HepG2 (cell line): ENCODE data around the gene ROMO1. TPM values are rescaled to one million over a fixed set of nuclear protein-coding genes. Genes with fewer than 3 reads are reported as not detected.
A peak's percentile ranks its signal among the peaks of the same experiment; 100 is the strongest.

ENCODE experiments used
- ARID2 ChIP-seq: sonication (generic); formaldehyde crosslinking; IDR thresholded peaks from 2 replicates; pipeline ENCODE4 v1.8.1; 2022; ENCODE audit warnings: mild to moderate bottlenecking, missing genetic modification reagents, borderline replicate concordance
- ASH2L ChIP-seq: fragments of 300-600, 200-600 bp; sonication (generic); IDR thresholded peaks from 2 replicates; pipeline ENCODE4 v1.7.0; 2017; ENCODE audit warnings: low read depth, mild to moderate bottlenecking, moderate library complexity, mixed read lengths, low read length; ENCODE audit not compliant: insufficient read length
- CREB1 ChIP-seq, 2 experiments: fragments of 450-650 bp in 1 of 2; IDR thresholded peaks; 2 replicates each; pipeline ENCODE4 v1.6.1; 2016 to 2017; ENCODE audit warnings: control low read depth in 1 of 2, mild to moderate bottlenecking in 1 of 2, missing compliant biosample characterization in 1 of 2, missing genetic modification characterization in 1 of 2
- KLF11 ChIP-seq: IDR thresholded peaks from 2 replicates; pipeline ENCODE4 v1.6.1; 2016; ENCODE audit warnings: missing compliant biosample characterization
- NFE2 ChIP-seq: sonication (generic); formaldehyde crosslinking; IDR thresholded peaks from 2 replicates; pipeline ENCODE4 v1.4.0; 2020; ENCODE audit warnings: missing genetic modification reagents
- NR3C1 ChIP-seq: sonication (generic); formaldehyde crosslinking; IDR thresholded peaks from 2 replicates; pipeline ENCODE4 v1.4.0; 2020; ENCODE audit warnings: missing genetic modification reagents
- PHF20 ChIP-seq: sonication (generic); formaldehyde crosslinking; IDR thresholded peaks from 2 replicates; pipeline ENCODE4 v1.5.0; 2020; ENCODE audit warnings: mild to moderate bottlenecking, missing genetic modification reagents
- RAD21 ChIP-seq: fragments of 450-650 bp; formaldehyde crosslinking; IDR thresholded peaks from 2 replicates; pipeline ENCODE4 v1.5.0; 2020; ENCODE audit warnings: mild to moderate bottlenecking
- SP2 ChIP-seq: sonication (generic); formaldehyde crosslinking; IDR thresholded peaks from 2 replicates; pipeline ENCODE4 v1.5.1; 2020; ENCODE audit warnings: mild to moderate bottlenecking, missing genetic modification reagents
- ZNF274 ChIP-seq: sonication (generic); formaldehyde crosslinking; IDR thresholded peaks from 2 replicates; pipeline ENCODE4 v1.5.1; 2020; ENCODE audit warnings: mild to moderate bottlenecking, missing genetic modification reagents
- ZNF674 ChIP-seq: sonication (generic); formaldehyde crosslinking; IDR thresholded peaks from 2 replicates; pipeline ENCODE4 v1.5.0; 2020; ENCODE audit warnings: low read depth, mild to moderate bottlenecking, missing genetic modification reagents
- ZSCAN29 ChIP-seq: sonication (generic); formaldehyde crosslinking; conservative IDR thresholded peaks from 2 replicates; pipeline ENCODE4 v1.4.0; 2020; ENCODE audit warnings: mild to moderate bottlenecking, missing genetic modification reagents
- polyA plus RNA-seq, 8 experiments: library from polyadenylated mRNA; depleted of rRNA in 3 of 8; stranded (reverse) in 7 of 8; unstranded in 1 of 8; fragments of >200 nt; fragmentation: Illumina TruSeq in 4 of 8; extraction: Trizol in 4 of 8; gene quantifications; 2 replicates each; pipeline versions ENCODE4 v1.2.1 to v1.2.3, GENCODE V29; 2011 to 2016; ENCODE audit warnings: low read depth in 4 of 8, missing spikeins in 1 of 8, mixed read lengths in 1 of 8; ENCODE audit not compliant: insufficient read depth in 1 of 8
- total RNA-seq, 5 experiments: library from RNA; depleted of rRNA; stranded (reverse); fragments of >200 nt; fragmentation: Illumina TruSeq; extraction: Trizol; gene quantifications; 2 replicates each; pipeline ENCODE4 v1.2.3, GENCODE V29; 2016; ENCODE audit warnings: low read depth in 1 of 5
- TF ChIP-seq, protein P1 (sequence below): sonication (generic); formaldehyde crosslinking; IDR thresholded peaks from 2 replicates; pipeline ENCODE4 v1.4.0; 2020; ENCODE audit warnings: missing genetic modification reagents
- TF ChIP-seq, protein P2 (sequence below): IDR thresholded peaks from 2 replicates; pipeline ENCODE4 v1.4.0; 2020; ENCODE audit warnings: mild to moderate bottlenecking, missing genetic modification reagents
- TF ChIP-seq, protein P3 (sequence below): IDR thresholded peaks from 2 replicates; pipeline ENCODE4 v1.6.1; 2018; ENCODE audit warnings: missing genetic modification reagents, mild to moderate bottlenecking, missing compliant biosample characterization
- TF ChIP-seq, protein P4 (sequence below): sonication (generic); formaldehyde crosslinking; IDR thresholded peaks from 2 replicates; pipeline ENCODE4 v1.4.0; 2020; ENCODE audit warnings: mild to moderate bottlenecking, missing genetic modification reagents

The ROMO1 gene
- total and polyA plus RNA-seq, 2 of the 13 experiments (the other 11 are each of a cell fraction or from before 2014, with no cell fraction given): 636 to 755 TPM

DNA sequence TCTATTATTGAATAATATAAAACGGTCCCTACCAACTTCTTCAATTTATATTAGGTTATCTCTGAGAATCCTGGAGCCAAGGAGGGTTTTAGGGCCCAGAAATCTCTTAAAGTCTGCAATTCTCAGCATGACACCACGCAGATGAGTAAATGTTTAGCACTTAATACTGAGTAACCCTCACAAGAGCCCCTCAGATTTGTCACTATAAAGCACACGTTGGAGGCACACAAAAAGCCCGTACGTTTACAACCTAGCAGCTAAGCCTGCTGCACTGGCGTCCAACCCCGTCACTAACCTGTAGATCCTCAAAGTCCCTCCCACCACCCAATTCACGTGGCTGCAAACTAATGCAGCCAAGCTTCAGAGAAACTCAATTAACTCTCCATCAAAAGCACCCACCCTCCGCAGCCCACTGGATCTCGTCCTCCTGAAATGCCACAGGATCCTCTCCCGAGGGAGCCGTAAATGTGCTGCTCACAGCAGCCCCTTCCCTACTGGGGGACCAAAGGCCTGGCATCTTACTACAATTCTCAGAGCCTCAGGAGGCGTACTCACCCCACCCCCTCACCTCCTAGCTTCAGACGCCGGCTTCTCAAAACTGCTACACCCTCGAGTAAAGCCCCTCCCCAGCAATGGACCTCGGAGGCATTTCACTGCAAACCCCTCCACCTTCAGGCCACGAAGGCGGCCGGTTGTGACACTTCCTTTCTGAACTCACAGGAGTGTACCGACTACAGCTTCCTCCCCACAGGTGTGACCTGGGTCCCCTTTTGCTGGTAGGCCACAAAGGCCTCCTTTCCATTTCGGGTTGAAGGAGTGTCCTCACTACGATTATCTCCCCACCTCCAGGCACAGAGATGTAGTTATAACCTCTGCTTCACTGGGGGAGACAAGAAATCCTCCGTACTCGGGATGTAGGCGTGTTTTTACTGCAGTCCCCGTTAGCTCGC lies 35.4 kb upstream of the ROMO1 start (continued):
- TF ChIP-seq, protein P1, sequence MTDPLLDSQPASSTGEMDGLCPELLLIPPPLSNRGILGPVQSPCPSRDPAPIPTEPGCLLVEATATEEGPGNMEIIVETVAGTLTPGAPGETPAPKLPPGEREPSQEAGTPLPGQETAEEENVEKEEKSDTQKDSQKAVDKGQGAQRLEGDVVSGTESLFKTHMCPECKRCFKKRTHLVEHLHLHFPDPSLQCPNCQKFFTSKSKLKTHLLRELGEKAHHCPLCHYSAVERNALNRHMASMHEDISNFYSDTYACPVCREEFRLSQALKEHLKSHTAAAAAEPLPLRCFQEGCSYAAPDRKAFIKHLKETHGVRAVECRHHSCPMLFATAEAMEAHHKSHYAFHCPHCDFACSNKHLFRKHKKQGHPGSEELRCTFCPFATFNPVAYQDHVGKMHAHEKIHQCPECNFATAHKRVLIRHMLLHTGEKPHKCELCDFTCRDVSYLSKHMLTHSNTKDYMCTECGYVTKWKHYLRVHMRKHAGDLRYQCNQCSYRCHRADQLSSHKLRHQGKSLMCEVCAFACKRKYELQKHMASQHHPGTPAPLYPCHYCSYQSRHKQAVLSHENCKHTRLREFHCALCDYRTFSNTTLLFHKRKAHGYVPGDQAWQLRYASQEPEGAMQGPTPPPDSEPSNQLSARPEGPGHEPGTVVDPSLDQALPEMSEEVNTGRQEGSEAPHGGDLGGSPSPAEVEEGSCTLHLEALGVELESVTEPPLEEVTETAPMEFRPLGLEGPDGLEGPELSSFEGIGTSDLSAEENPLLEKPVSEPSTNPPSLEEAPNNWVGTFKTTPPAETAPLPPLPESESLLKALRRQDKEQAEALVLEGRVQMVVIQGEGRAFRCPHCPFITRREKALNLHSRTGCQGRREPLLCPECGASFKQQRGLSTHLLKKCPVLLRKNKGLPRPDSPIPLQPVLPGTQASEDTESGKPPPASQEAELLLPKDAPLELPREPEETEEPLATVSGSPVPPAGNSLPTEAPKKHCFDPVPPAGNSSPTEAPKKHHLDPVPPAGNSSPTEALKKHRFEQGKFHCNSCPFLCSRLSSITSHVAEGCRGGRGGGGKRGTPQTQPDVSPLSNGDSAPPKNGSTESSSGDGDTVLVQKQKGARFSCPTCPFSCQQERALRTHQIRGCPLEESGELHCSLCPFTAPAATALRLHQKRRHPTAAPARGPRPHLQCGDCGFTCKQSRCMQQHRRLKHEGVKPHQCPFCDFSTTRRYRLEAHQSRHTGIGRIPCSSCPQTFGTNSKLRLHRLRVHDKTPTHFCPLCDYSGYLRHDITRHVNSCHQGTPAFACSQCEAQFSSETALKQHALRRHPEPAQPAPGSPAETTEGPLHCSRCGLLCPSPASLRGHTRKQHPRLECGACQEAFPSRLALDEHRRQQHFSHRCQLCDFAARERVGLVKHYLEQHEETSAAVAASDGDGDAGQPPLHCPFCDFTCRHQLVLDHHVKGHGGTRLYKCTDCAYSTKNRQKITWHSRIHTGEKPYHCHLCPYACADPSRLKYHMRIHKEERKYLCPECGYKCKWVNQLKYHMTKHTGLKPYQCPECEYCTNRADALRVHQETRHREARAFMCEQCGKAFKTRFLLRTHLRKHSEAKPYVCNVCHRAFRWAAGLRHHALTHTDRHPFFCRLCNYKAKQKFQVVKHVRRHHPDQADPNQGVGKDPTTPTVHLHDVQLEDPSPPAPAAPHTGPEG (CRISPR knock-in tag): no peak
- no peak; the same call in 1 of the 2 replicates for TF ChIP-seq CREB1 (IDR thresholded peaks at IDR 0.05)
- no peak for TF ChIP-seq CREB1 (CRISPR knock-in tag; IDR thresholded peaks at IDR 0.05)
- TF ChIP-seq NFE2 (CRISPR knock-in tag): no peak
- TF ChIP-seq, protein P2, sequence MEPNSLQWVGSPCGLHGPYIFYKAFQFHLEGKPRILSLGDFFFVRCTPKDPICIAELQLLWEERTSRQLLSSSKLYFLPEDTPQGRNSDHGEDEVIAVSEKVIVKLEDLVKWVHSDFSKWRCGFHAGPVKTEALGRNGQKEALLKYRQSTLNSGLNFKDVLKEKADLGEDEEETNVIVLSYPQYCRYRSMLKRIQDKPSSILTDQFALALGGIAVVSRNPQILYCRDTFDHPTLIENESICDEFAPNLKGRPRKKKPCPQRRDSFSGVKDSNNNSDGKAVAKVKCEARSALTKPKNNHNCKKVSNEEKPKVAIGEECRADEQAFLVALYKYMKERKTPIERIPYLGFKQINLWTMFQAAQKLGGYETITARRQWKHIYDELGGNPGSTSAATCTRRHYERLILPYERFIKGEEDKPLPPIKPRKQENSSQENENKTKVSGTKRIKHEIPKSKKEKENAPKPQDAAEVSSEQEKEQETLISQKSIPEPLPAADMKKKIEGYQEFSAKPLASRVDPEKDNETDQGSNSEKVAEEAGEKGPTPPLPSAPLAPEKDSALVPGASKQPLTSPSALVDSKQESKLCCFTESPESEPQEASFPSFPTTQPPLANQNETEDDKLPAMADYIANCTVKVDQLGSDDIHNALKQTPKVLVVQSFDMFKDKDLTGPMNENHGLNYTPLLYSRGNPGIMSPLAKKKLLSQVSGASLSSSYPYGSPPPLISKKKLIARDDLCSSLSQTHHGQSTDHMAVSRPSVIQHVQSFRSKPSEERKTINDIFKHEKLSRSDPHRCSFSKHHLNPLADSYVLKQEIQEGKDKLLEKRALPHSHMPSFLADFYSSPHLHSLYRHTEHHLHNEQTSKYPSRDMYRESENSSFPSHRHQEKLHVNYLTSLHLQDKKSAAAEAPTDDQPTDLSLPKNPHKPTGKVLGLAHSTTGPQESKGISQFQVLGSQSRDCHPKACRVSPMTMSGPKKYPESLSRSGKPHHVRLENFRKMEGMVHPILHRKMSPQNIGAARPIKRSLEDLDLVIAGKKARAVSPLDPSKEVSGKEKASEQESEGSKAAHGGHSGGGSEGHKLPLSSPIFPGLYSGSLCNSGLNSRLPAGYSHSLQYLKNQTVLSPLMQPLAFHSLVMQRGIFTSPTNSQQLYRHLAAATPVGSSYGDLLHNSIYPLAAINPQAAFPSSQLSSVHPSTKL (CRISPR knock-in tag): no peak
- TF ChIP-seq ASH2L: no peak
- peak; percentile 25; the same call in 1 of the 2 replicates for TF ChIP-seq RAD21 (CRISPR knock-in tag)
- no peak for TF ChIP-seq SP2 (CRISPR knock-in tag)
- no peak for TF ChIP-seq PHF20 (CRISPR knock-in tag)
- TF ChIP-seq NR3C1 (CRISPR knock-in tag): no peak
- TF ChIP-seq ZNF274 (CRISPR knock-in tag): no peak
- TF ChIP-seq, protein P3, sequence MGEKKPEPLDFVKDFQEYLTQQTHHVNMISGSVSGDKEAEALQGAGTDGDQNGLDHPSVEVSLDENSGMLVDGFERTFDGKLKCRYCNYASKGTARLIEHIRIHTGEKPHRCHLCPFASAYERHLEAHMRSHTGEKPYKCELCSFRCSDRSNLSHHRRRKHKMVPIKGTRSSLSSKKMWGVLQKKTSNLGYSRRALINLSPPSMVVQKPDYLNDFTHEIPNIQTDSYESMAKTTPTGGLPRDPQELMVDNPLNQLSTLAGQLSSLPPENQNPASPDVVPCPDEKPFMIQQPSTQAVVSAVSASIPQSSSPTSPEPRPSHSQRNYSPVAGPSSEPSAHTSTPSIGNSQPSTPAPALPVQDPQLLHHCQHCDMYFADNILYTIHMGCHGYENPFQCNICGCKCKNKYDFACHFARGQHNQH (CRISPR knock-in tag): no peak
- no peak for TF ChIP-seq ZNF674
- TF ChIP-seq, protein P4, sequence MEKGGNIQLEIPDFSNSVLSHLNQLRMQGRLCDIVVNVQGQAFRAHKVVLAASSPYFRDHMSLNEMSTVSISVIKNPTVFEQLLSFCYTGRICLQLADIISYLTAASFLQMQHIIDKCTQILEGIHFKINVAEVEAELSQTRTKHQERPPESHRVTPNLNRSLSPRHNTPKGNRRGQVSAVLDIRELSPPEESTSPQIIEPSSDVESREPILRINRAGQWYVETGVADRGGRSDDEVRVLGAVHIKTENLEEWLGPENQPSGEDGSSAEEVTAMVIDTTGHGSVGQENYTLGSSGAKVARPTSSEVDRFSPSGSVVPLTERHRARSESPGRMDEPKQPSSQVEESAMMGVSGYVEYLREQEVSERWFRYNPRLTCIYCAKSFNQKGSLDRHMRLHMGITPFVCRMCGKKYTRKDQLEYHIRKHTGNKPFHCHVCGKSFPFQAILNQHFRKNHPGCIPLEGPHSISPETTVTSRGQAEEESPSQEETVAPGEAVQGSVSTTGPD (CRISPR knock-in tag): peak; percentile 58; the same call in 1 of the 2 replicates
- TF ChIP-seq ZSCAN29 (CRISPR knock-in tag): no peak
- peak; percentile 81; the same call in 1 of the 2 replicates for TF ChIP-seq ARID2
- 0 out of 2 replicates have a peak, but pooled peaks have one; percentile 29 for TF ChIP-seq KLF11
